ENCODE results near the gene ALOXE3. TPM values are rescaled to one million over a fixed set of nuclear protein-coding genes. Genes with fewer than 3 reads are reported as not detected.

Gene ALOXE3
- polyA plus RNA-seq, 2 donors, result 0.43 to 1.7 TPM

DNA sequence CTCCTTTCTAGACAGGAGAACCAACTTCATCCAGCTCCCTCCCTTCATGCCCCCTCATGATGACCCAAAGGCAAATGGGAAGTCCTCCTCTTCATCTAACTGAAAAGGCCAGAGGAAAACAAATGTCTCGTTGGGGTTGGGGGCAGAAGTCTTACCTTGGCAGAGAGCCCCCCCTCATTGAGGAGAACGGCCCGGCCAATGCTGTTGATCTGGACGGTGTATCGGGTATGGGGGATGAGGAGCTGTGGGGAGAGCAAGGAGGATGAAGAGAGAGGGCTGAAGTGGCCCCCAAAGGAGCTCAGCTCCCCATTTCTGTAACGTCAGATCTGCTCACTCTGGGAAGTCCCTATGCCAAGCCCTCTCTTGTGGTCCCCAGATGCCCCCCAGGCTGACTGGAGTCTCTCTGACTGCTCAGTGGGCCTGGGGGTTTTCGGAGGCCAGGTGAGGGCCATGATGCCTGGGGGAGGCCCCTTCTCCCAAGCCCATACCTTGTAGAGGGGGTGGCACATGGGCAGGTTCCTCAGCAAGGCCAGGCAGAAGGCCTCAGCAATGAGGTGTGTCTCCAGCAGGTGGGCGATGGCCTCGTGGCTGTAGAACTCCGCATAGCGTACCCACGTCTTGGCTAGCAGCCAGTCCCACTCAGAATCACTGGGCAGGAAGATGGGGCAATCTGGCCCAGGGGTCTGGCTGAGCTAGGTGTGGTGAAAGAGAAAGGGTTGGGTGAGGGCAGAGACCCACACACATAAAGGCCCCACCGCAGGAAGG lies 41.6 kb downstream of the ALOXE3 start:
- WGBS, 2 donors, result 88% methylated on average over 13 of the region's 13 CpGs
- H3K4me1 ChIP-seq (ENCODE audit: control insufficient read depth in 2 of 2, insufficient read depth in 2 of 2, low read length in 1 of 2), result peaks cover 3 to 12% of the 10 kb centered on the region in 2 donors
- no peaks in the 10 kb centered on the region for H3K9me3 ChIP-seq (ENCODE audit: control insufficient read depth in 2 of 2, insufficient read depth in 1 of 2, low read depth in 1 of 2, low read length in 1 of 2)
- no peak overlapping the region for H3K4me3 ChIP-seq (ENCODE audit: low read depth in 1 of 2, low read length in 2 of 2)
- no peaks in the 10 kb centered on the region for H3K36me3 ChIP-seq (ENCODE audit: control insufficient read depth in 2 of 2, insufficient read depth in 2 of 2, low read length in 1 of 2)
- no peak overlapping the region for H3K27ac ChIP-seq (ENCODE audit: low read depth in 2 of 2, low read length in 1 of 2)
- H3K27me3 ChIP-seq (ENCODE audit: control insufficient read depth in 1 of 2, insufficient read depth in 2 of 2, low read length in 2 of 2), result peaks cover 0 to 7% of the 10 kb centered on the region in 2 donors

DNA sequence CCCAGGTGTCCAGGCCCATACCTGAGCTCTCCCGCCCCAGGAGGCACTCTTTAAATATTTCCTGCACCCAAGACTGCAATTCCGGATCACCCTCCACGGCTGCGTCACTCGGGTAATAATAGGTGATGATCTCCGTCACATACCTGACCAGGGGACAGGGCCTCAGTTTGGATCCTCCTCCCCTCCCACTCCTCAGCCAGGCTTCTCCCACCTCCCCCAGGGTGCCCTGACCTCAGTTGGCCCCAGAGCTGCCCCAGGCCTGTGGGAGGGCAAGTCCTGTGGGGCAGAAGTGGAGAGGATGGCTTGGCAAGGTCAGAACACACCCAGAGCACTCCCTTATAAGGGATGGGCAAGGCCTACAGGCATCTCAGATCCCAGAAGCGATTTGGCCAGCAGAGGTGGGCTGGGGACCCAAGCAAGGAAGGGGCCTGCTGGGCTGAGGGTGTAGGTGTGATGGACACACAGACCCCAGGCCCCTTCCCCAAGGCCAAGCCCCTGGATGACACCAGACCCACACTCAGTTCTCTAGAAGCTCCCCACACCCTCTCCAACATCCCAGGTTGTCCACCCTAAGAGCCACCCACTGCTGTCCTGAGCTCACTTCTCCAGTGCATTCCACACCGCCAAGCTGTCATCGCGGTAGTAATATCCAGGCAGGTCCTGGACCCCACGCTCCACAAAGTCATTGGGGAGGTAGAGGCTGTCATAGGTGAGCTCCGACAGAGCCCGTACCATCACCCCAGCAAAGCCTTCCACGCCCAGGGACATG lies 42.6 kb downstream of the ALOXE3 start:
- no peaks in the 10 kb centered on the region for H3K9me3 ChIP-seq (ENCODE audit: control insufficient read depth in 2 of 2, insufficient read depth in 1 of 2, low read depth in 1 of 2, low read length in 1 of 2)
- peaks cover 0 to 7% of the 10 kb centered on the region in 2 donors for H3K27me3 ChIP-seq (ENCODE audit: control insufficient read depth in 1 of 2, insufficient read depth in 2 of 2, low read length in 2 of 2)
- H3K4me3 ChIP-seq (ENCODE audit: low read depth in 1 of 2, low read length in 2 of 2), result no peak overlapping the region
- WGBS, 2 donors, result 89 to 93% methylated on average over 14 of the region's 14 CpGs
- H3K4me1 ChIP-seq (ENCODE audit: control insufficient read depth in 2 of 2, insufficient read depth in 2 of 2, low read length in 1 of 2), result peaks cover 3 to 12% of the 10 kb centered on the region in 2 donors
- H3K36me3 ChIP-seq (ENCODE audit: control insufficient read depth in 2 of 2, insufficient read depth in 2 of 2, low read length in 1 of 2), result no peaks in the 10 kb centered on the region
- no peak overlapping the region for H3K27ac ChIP-seq (ENCODE audit: low read depth in 2 of 2, low read length in 1 of 2)

GRCh38 chr17:8075081-8075480 lies 43.2 kb downstream of the ALOXE3 start:
- H3K9me3 ChIP-seq (ENCODE audit: control insufficient read depth in 2 of 2, insufficient read depth in 1 of 2, low read depth in 1 of 2, low read length in 1 of 2), result no peaks in the 10 kb centered on the region
- H3K27ac ChIP-seq (ENCODE audit: low read depth in 2 of 2, low read length in 1 of 2), result no peak overlapping the region
- 84% methylated on average over 3 of the region's 3 CpGs for WGBS, 2 donors
- no peak overlapping the region for H3K4me3 ChIP-seq (ENCODE audit: low read depth in 1 of 2, low read length in 2 of 2)
- no peaks in the 10 kb centered on the region for H3K36me3 ChIP-seq (ENCODE audit: control insufficient read depth in 2 of 2, insufficient read depth in 2 of 2, low read length in 1 of 2)
- H3K27me3 ChIP-seq (ENCODE audit: control insufficient read depth in 1 of 2, insufficient read depth in 2 of 2, low read length in 2 of 2), result peaks cover 0 to 7% of the 10 kb centered on the region in 2 donors
- peaks cover 3 to 10% of the 10 kb centered on the region in 2 donors for H3K4me1 ChIP-seq (ENCODE audit: control insufficient read depth in 2 of 2, insufficient read depth in 2 of 2, low read length in 1 of 2)

GRCh38 chr17:8074554-8074953 lies 43.8 kb downstream of the ALOXE3 start:
- Histone ChIP-seq H3K4me3 (ENCODE audit: low read depth in 1 of 2, low read length in 2 of 2) (no peak overlapping the region), H3K27me3 (ENCODE audit: control insufficient read depth in 1 of 2, insufficient read depth in 2 of 2, low read length in 2 of 2) (peaks cover 0 to 7% of the 10 kb centered on the region in 2 donors), H3K9me3 (ENCODE audit: control insufficient read depth in 2 of 2, insufficient read depth in 1 of 2, low read depth in 1 of 2, low read length in 1 of 2) (no peaks in the 10 kb centered on the region), H3K4me1 (ENCODE audit: control insufficient read depth in 2 of 2, insufficient read depth in 2 of 2, low read length in 1 of 2) (peaks cover 3 to 11% of the 10 kb centered on the region in 2 donors), H3K27ac (ENCODE audit: low read depth in 2 of 2, low read length in 1 of 2) (no peak overlapping the region), H3K36me3 (ENCODE audit: control insufficient read depth in 2 of 2, insufficient read depth in 2 of 2, low read length in 1 of 2) (no peaks in the 10 kb centered on the region)
- WGBS, 2 donors, result 56 to 59% methylated on average over 7 of the region's 7 CpGs

DNA sequence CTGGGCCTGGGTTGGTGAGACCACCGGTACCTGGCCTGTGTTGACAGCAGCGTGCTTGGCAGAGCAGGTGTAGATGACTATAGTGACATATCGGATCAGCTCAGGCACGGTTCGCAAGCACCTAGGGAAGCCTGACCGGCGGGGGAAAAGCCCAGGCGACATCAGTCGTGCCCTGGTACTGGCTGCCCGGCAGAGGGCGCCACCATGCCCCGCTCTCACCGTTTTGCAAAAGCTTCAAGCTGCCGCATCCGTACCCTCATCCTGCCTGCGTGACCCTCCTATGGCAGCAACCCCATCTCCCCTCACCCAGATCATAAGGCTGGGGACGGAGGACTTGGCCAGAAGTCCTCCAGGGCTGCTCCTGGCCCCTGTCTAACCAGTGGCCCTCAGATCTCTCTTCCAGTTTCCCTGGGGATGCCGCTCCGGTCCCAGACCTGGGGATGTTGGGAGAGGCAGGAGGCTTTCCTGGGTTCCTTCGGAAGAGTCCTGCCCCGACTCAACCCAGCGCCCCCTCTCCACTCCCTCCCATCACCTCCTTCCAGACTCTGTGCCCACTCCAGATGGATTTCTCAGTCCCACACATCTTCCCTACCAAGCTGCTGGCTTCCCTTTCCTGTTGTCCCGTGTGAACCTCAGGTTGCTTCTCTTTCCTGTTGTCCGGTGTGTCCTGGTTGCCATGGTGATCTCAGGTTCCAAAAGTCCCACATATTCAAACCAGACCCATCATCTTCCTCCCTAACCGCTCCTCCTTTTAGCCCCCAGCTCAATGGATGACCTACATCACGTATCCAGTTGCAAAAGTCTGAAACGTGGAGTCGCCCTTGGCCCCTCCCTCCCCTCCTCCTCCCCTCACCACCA lies 44.5 kb downstream of the ALOXE3 start:
- Histone ChIP-seq H3K27ac (ENCODE audit: low read depth in 2 of 2, low read length in 1 of 2) (peak overlapping the region in 1 of 2 donors; percentile 24), H3K4me3 (ENCODE audit: low read depth in 1 of 2, low read length in 2 of 2) (peak overlapping the region in 1 of 2 donors; percentile 23), H3K27me3 (ENCODE audit: control insufficient read depth in 1 of 2, insufficient read depth in 2 of 2, low read length in 2 of 2) (peaks cover 0 to 7% of the 10 kb centered on the region in 2 donors), H3K4me1 (ENCODE audit: control insufficient read depth in 2 of 2, insufficient read depth in 2 of 2, low read length in 1 of 2) (peaks cover 8 to 13% of the 10 kb centered on the region in 2 donors), H3K9me3 (ENCODE audit: control insufficient read depth in 2 of 2, insufficient read depth in 1 of 2, low read depth in 1 of 2, low read length in 1 of 2) (no peaks in the 10 kb centered on the region), H3K36me3 (ENCODE audit: control insufficient read depth in 2 of 2, insufficient read depth in 2 of 2, low read length in 1 of 2) (no peaks in the 10 kb centered on the region)
- 4 to 6% methylated on average over 28 of the region's 28 CpGs for WGBS, 2 donors

DNA sequence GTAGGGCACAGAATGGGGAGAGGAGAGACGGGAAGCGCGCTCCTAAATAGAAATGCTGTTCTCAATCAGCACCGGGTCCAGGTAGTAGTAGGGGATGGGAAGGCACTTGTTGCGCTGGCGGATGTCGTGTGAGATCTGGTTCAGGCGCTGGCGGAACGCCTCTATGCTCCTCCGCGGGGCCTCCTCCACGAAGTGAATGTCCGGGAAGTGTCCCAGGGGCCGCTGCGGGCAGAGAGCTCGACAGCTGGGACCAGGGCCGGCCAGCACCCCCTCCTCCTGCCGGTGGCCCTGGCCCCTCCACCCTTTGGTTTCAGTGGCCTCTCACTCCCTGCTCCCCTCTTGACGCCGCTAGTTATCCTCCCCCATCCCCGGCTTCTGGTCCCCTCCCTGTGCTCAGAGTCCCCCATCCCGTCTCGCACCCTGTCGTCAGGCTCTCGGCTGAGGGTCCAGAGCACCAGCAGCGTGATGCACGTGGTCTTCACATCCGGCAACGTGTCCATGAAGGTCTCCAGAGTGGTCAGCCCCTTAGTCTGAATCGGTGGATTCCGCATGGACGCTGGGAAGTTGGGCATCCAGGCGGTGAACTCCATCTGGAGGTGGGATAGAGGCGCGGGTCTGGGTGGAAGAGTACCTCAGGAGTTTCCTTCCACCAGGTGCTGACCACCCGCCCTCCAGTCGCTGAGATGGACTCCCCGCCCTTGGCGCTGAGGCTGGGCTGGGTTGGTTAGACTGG lies 45.4 kb downstream of the ALOXE3 start:
- Histone ChIP-seq H3K9me3 (ENCODE audit: control insufficient read depth in 2 of 2, insufficient read depth in 1 of 2, low read depth in 1 of 2, low read length in 1 of 2) (no peaks in the 10 kb centered on the region), H3K4me1 (ENCODE audit: control insufficient read depth in 2 of 2, insufficient read depth in 2 of 2, low read length in 1 of 2) (peaks cover 9 to 15% of the 10 kb centered on the region in 2 donors), H3K36me3 (ENCODE audit: control insufficient read depth in 2 of 2, insufficient read depth in 2 of 2, low read length in 1 of 2) (no peaks in the 10 kb centered on the region), H3K27me3 (ENCODE audit: control insufficient read depth in 1 of 2, insufficient read depth in 2 of 2, low read length in 2 of 2) (peaks cover 0 to 7% of the 10 kb centered on the region in 2 donors), H3K27ac (ENCODE audit: low read depth in 2 of 2, low read length in 1 of 2) (no peak overlapping the region), H3K4me3 (ENCODE audit: low read depth in 1 of 2, low read length in 2 of 2) (peak overlapping the region; percentile 18 to 23)
- 4 to 5% methylated on average over 35 to 40 of the region's 40 CpGs for WGBS, 2 donors

DNA sequence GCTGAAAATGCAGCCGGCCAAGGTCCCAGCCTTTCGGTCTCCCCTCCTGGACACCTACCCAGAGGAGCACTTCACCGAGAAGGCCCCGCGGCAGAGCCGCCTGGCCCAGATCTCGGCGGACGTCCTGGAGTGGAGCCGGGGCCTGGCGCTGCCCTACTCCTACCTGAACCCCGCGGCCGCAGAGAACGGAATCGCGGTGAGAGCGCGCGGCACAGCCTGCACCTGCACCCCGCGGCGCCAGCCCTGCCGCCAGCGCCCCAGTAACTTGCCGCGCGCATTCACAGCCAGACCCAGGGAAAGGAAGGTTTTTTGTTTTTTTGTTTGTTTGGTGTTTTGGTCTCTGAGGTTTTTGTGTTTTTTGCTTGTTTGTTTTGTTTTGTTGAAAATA lies 46.0 kb downstream of the ALOXE3 start:
- peak overlapping the region in 1 of 2 donors; percentile 23 for H3K4me3 ChIP-seq (ENCODE audit: low read depth in 1 of 2, low read length in 2 of 2)

DNA sequence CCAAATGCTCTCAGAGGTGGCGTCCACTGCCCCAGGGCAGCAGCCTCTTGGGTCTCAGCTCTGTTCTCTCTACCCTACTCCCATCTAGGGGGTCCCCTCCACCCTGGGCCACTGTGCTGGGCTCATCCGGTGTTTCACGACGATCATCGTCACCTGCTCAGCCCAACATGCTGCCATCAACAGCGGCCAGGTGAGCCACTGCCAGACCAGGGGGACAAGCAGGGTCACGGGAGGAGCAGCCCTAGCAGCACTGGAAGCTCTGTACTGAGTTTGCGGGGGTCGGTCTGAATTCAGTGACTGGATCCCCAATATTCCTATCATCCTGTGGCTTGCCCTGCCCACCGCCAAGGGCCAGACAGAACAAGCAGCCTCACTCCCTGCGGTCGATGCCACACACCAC lies 46.8 kb downstream of the ALOXE3 start:
- Histone ChIP-seq H3K9me3 (ENCODE audit: control insufficient read depth in 2 of 2, insufficient read depth in 1 of 2, low read depth in 1 of 2, low read length in 1 of 2) (no peaks in the 10 kb centered on the region), H3K27me3 (ENCODE audit: control insufficient read depth in 1 of 2, insufficient read depth in 2 of 2, low read length in 2 of 2) (peaks cover 0 to 6% of the 10 kb centered on the region in 2 donors), H3K27ac (ENCODE audit: low read depth in 2 of 2, low read length in 1 of 2) (no peak overlapping the region), H3K4me3 (ENCODE audit: low read depth in 1 of 2, low read length in 2 of 2) (no peak overlapping the region), H3K4me1 (ENCODE audit: control insufficient read depth in 2 of 2, insufficient read depth in 2 of 2, low read length in 1 of 2) (peaks cover 9 to 23% of the 10 kb centered on the region in 2 donors), H3K36me3 (ENCODE audit: control insufficient read depth in 2 of 2, insufficient read depth in 2 of 2, low read length in 1 of 2) (no peaks in the 10 kb centered on the region)
- WGBS, 2 donors, result 88 to 92% methylated on average over 12 of the region's 12 CpGs

More for the DNA sequence above, 46.0 kb downstream of the ALOXE3 start:
- no peak overlapping the region for H3K27ac ChIP-seq (ENCODE audit: low read depth in 2 of 2, low read length in 1 of 2)
- H3K36me3 ChIP-seq (ENCODE audit: control insufficient read depth in 2 of 2, insufficient read depth in 2 of 2, low read length in 1 of 2), result no peaks in the 10 kb centered on the region
- no peaks in the 10 kb centered on the region for H3K9me3 ChIP-seq (ENCODE audit: control insufficient read depth in 2 of 2, insufficient read depth in 1 of 2, low read depth in 1 of 2, low read length in 1 of 2)
- H3K4me1 ChIP-seq (ENCODE audit: control insufficient read depth in 2 of 2, insufficient read depth in 2 of 2, low read length in 1 of 2), result peaks cover 9 to 18% of the 10 kb centered on the region in 2 donors
- 8 to 10% methylated on average over 28 of the region's 28 CpGs for WGBS, 2 donors
- peaks cover 0 to 7% of the 10 kb centered on the region in 2 donors for H3K27me3 ChIP-seq (ENCODE audit: control insufficient read depth in 1 of 2, insufficient read depth in 2 of 2, low read length in 2 of 2)

DNA sequence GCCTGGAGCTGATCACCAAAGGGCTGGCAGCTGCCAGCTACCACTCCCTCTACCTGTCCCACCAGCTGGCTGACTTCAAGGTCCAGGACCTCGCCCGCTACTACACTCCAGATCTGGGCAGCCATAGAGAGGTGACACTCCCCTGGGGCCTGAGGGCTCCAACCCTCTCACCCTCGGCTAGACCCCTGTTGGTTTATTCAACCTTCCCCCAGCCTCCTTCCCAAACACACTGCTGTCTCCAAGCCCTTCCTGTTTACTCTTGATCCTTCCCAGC lies 48.8 kb downstream of the ALOXE3 start:
- no peak overlapping the region for H3K4me3 ChIP-seq (ENCODE audit: low read depth in 1 of 2, low read length in 2 of 2)
- peaks cover 9 to 23% of the 10 kb centered on the region in 2 donors for H3K4me1 ChIP-seq (ENCODE audit: control insufficient read depth in 2 of 2, insufficient read depth in 2 of 2, low read length in 1 of 2)
- H3K27me3 ChIP-seq (ENCODE audit: control insufficient read depth in 1 of 2, insufficient read depth in 2 of 2, low read length in 2 of 2), result peaks cover 0 to 2% of the 10 kb centered on the region in 2 donors
- no peak overlapping the region for H3K27ac ChIP-seq (ENCODE audit: low read depth in 2 of 2, low read length in 1 of 2)
- WGBS, 2 donors, result 60 to 65% methylated on average over 3 of the region's 3 CpGs
- no peaks in the 10 kb centered on the region for H3K36me3 ChIP-seq (ENCODE audit: control insufficient read depth in 2 of 2, insufficient read depth in 2 of 2, low read length in 1 of 2)
- H3K9me3 ChIP-seq (ENCODE audit: control insufficient read depth in 2 of 2, insufficient read depth in 1 of 2, low read depth in 1 of 2, low read length in 1 of 2), result no peaks in the 10 kb centered on the region

Data from esophagus (tissue), 2 donors.